ENCODE data around the gene IRS1. TPM values are rescaled to one million over a fixed set of nuclear protein-coding genes. Genes with fewer than 3 reads are reported as not detected.

The IRS1 gene
- total RNA-seq, 1 donor from 2014 or later: 12.6 TPM

- Histone ChIP-seq H3K4me3 (ENCODE audit: low read depth, low read length) (no peak overlapping the region), H3K36me3 (ENCODE audit: control insufficient read depth, insufficient read depth, low read length) (no peaks in the 10 kb centered on the region), H3K27me3 (ENCODE audit: control insufficient read depth, insufficient read depth, low read length) (no peaks in the 10 kb centered on the region)
- no peak for TF ChIP-seq CTCF (IDR thresholded peaks at IDR 0.05; ENCODE audit: insufficient read depth, low read length, poor library complexity, severe bottlenecking)
- DNase-seq (ENCODE audit: low read depth): no peak
These were observed 46.7 kb downstream of the IRS1 start for GRCh38 chr2:226752887-226753286.

- TF ChIP-seq CTCF (IDR thresholded peaks at IDR 0.05; ENCODE audit: insufficient read depth, low read length, poor library complexity, severe bottlenecking): no peak
- no peaks in the 10 kb centered on the region for H3K27me3 ChIP-seq (ENCODE audit: control insufficient read depth, insufficient read depth, low read length)
- H3K36me3 ChIP-seq (ENCODE audit: control insufficient read depth, insufficient read depth, low read length): no peaks in the 10 kb centered on the region
- no peak overlapping the region for H3K4me3 ChIP-seq (ENCODE audit: low read depth, low read length)
- DNase-seq (ENCODE audit: low read depth): no peak
These were observed 52.3 kb downstream of the IRS1 start for GRCh38 chr2:226747288-226747687.

- Histone ChIP-seq H3K4me3 (ENCODE audit: low read depth, low read length) (no peak overlapping the region), H3K27me3 (ENCODE audit: control insufficient read depth, insufficient read depth, low read length) (no peaks in the 10 kb centered on the region), H3K36me3 (ENCODE audit: control insufficient read depth, insufficient read depth, low read length) (no peaks in the 10 kb centered on the region)
- DNase-seq (ENCODE audit: low read depth): no peak
- TF ChIP-seq CTCF (IDR thresholded peaks at IDR 0.05; ENCODE audit: insufficient read depth, low read length, poor library complexity, severe bottlenecking): no peak
These were observed 53.3 kb downstream of the IRS1 start for GRCh38 chr2:226746196-226746800.

- no peak for DNase-seq (ENCODE audit: low read depth)
- TF ChIP-seq CTCF (IDR thresholded peaks at IDR 0.05; ENCODE audit: insufficient read depth, low read length, poor library complexity, severe bottlenecking): no peak
- no peak overlapping the region for H3K4me3 ChIP-seq (ENCODE audit: low read depth, low read length)
- H3K27me3 ChIP-seq (ENCODE audit: control insufficient read depth, insufficient read depth, low read length): no peaks in the 10 kb centered on the region
- no peaks in the 10 kb centered on the region for H3K36me3 ChIP-seq (ENCODE audit: control insufficient read depth, insufficient read depth, low read length)
These were observed 55.7 kb downstream of the IRS1 start for GRCh38 chr2:226743915-226744314.

- no peak for TF ChIP-seq CTCF (IDR thresholded peaks at IDR 0.05; ENCODE audit: insufficient read depth, low read length, poor library complexity, severe bottlenecking)
- Histone ChIP-seq H3K4me3 (ENCODE audit: low read depth, low read length) (no peak overlapping the region), H3K36me3 (ENCODE audit: control insufficient read depth, insufficient read depth, low read length) (no peaks in the 10 kb centered on the region), H3K27me3 (ENCODE audit: control insufficient read depth, insufficient read depth, low read length) (no peaks in the 10 kb centered on the region)
- no peak for DNase-seq (ENCODE audit: low read depth)
These were observed 57.3 kb downstream of the IRS1 start for GRCh38 chr2:226742347-226742746.

- Histone ChIP-seq H3K4me3 (ENCODE audit: low read depth, low read length) (no peak overlapping the region), H3K36me3 (ENCODE audit: control insufficient read depth, insufficient read depth, low read length) (no peaks in the 10 kb centered on the region), H3K27me3 (ENCODE audit: control insufficient read depth, insufficient read depth, low read length) (no peaks in the 10 kb centered on the region)
- no peak for DNase-seq (ENCODE audit: low read depth)
- TF ChIP-seq CTCF (IDR thresholded peaks at IDR 0.05; ENCODE audit: insufficient read depth, low read length, poor library complexity, severe bottlenecking): no peak
These were observed 59.5 kb downstream of the IRS1 start for GRCh38 chr2:226740039-226740648.

Data from kidney epithelial cell (primary cell).